Measurements from ENCODE around the gene CAMK2G.

DNA sequence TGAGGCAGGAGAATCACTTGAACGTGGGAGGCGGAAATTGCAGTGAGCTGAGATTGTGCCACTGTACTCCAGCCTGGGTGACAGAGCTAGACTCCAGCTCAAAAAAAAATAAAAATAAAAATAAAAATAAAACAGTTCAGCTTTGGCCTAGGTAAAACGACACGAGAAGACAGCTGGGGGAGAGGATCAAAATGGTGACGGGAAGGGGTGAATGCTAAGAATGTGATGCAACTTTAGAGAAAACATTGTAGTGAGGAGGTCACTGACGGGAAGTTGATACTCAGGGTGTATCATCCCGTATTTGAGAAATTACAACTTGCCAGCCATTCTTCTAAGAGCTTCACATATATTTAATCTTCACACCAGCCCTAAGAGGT lies 64.0 kb downstream of the CAMK2G start:
- TF ChIP-seq, protein P1, sequence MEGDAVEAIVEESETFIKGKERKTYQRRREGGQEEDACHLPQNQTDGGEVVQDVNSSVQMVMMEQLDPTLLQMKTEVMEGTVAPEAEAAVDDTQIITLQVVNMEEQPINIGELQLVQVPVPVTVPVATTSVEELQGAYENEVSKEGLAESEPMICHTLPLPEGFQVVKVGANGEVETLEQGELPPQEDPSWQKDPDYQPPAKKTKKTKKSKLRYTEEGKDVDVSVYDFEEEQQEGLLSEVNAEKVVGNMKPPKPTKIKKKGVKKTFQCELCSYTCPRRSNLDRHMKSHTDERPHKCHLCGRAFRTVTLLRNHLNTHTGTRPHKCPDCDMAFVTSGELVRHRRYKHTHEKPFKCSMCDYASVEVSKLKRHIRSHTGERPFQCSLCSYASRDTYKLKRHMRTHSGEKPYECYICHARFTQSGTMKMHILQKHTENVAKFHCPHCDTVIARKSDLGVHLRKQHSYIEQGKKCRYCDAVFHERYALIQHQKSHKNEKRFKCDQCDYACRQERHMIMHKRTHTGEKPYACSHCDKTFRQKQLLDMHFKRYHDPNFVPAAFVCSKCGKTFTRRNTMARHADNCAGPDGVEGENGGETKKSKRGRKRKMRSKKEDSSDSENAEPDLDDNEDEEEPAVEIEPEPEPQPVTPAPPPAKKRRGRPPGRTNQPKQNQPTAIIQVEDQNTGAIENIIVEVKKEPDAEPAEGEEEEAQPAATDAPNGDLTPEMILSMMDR (IDR thresholded peaks at IDR 0.05; ENCODE audit: low read depth, low read length, poor library complexity, severe bottlenecking) = no peak
- no peak for TF ChIP-seq EZH2phosphoT487 (IDR thresholded peaks at IDR 0.05; ENCODE audit: borderline replicate concordance, low read length)

Measured in DOHH2 (cell line).